HG02943 (cell line): Measurements from ENCODE around the gene AURKA.

Experiments used
- ATAC-seq: cut with Tn5 transposase; IDR thresholded peaks from one replicate; pipeline ENCODE4 v1.9.1; 2021; ENCODE audit warnings: mild to moderate bottlenecking, low read depth, moderate library complexity; ENCODE audit not compliant: unreplicated experiment

AURKA gene

DNA sequence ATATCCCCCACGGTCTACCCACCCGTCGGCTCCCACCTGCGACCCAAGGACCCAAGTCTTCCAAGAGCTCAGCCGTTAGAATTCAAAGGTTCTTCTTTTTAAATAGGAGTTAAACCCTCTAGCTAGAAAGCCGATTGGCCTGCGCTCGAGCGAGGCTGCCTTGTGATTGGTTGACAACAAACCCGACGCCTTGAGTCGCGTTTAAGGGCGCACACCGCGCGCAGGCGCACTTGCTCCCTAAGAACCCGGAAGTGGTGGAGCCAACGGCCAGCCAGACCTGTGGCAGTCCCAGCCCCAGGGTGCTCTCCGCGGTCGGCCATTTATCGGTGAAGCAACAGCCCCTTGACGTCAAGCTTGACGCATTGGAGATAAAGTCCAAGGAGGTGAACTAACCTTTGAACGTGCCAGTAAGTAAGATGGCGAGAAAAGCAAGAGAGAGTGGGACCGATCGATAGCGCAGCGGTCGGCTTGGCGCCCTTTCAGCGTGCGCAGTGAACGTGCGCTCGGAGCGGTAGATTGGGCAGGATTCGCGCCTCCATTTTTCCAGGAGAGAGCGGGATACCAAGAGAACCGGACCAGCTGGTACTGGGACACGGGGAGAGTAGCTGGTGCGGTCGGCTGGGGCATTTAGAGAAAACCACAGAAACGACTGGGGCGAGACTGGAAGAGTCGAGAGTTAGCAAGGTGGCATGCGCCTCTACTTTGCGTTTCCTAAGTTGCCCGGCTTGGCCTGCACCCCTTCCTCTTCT lies at the start of gene AURKA, which contains the start of gene CSTF1:
Gene AURKA, minus strand, starts transcription at position 84 of the 749 bp plus-strand sequence. CDS start 4,018 bp downstream, outside the sequence.
Gene CSTF1, plus strand, starts transcription at position 514 of the 749 bp plus-strand sequence. CDS start 2,908 bp downstream, outside the sequence.
- peak; percentile 93 for ATAC-seq

DNA sequence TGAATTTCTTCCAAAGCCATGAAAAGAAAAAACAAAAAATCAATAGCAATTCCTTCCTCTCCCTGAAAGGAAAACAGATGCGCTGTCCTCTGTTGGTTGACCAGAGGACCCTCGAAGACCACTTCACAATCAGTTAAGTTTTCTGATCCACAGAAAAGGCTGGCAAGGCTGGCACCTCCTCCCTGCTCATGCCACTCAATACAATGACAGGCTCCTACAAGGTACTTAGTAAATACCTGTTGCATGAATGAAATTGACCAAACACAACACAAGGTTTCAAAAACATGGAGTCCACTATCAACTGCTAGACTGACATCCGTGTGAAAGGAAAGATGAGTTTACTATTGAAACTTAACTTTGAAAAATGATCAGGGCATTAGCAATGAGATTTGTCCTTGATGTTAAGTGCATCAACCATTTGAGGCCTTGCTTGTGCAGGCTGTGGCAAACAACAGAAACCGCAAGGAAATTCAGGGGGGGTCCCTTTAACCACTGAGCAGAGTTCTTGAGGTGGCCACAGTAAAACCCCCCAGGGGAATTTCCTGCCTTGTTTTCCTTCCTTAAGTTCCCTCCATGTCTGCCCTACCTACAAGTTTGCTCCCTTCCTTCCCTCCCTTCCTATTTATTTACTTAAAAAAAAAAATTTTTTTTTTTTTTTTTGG lies 48.5 kb upstream of the AURKA start:
- no peak for ATAC-seq

DNA sequence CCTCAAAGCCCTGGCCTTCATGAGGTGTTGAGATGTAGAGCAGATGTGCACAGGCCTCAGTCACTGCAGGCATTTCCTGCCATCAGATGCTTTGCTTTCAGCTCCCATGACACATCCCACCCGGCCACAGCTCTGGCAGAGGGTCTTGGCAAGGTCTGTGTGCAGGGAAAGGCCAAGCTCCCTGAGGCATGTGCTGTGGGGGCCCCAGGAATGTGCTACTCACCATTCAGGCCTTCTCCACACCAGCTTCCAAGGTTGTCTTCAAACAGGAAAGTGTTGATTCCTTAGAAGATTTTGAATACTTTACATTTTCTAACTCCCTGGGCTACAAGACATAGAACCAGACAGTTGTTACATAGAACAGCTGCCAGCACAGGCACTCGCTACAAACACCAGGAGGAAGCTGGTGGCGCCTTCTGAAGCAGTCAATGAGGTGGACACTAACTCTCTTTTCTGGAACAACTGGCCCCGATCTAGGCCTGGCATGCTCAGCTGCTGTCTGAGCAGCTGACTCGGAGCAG lies 47.8 kb upstream of the AURKA start:
- no peak for ATAC-seq

DNA sequence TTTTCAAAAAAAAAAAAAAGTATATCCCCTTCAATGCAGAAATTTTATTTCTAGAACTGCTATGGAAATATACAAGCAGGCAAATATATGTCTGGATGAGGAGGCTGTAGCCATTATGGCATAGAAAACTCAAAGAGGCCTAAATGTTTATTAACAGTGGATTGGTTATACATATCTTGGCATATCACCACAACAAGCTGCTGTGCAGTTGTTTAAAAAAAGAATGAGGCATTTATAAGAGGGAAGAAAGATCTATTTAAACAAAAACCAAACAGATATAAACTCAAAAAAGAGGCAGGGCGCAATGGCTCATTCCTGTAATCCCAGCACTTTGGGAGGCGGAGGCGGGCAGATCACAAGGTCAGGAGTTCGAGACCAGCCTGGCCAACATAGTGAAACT lies 46.3 kb upstream of the AURKA start:
- no peak for ATAC-seq

DNA sequence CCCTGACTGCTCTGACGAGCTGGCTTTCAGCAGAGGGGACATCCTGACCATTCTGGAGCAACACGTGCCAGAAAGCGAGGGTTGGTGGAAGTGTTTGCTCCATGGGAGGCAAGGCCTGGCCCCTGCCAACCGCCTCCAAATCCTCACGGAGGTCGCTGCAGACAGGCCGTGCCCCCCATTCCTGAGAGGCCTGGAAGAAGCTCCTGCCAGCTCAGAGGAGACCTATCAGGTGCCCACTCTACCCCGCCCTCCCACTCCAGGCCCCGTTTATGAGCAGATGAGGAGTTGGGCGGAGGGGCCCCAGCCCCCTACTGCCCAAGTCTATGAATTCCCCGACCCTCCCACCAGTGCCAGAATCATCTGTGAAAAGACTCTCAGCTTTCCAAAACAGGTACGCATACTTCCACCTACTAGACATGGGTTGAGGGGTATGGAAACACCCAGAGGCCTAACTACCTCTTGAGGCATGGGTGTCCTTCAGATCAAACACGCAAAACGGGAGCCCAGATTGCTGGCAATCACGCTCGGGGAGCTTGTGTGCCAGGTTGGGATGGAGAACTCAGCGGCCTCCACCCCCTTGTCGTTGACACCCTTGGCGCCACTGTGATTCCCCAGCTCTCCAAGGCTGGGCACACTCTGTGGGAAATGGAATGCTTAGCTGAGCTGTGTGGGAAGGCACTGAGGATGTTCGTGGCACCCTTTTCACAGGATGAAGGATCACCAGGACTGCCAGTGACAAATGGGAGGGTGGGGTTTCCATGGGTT lies 45.4 kb upstream of the AURKA start:
- no peak for ATAC-seq

DNA sequence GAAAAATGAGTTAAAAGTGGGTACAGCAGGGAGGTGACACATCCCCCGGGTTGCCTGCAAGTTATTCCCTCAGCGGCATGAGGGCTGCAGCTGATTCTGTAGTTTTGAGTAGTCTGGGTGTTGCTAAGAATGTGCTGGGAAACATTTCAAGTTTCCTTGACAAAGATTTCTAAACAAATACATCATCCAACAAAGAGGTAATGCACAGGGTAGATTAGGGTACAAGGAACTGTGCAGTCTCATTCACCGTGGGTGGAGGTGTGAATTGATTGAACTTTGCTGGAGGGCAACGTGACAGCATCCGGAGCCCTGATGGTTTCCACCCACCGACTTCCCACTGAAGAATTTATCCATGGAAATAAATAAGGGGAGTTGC lies 41.9 kb upstream of the AURKA start:
- ATAC-seq: no peak

DNA sequence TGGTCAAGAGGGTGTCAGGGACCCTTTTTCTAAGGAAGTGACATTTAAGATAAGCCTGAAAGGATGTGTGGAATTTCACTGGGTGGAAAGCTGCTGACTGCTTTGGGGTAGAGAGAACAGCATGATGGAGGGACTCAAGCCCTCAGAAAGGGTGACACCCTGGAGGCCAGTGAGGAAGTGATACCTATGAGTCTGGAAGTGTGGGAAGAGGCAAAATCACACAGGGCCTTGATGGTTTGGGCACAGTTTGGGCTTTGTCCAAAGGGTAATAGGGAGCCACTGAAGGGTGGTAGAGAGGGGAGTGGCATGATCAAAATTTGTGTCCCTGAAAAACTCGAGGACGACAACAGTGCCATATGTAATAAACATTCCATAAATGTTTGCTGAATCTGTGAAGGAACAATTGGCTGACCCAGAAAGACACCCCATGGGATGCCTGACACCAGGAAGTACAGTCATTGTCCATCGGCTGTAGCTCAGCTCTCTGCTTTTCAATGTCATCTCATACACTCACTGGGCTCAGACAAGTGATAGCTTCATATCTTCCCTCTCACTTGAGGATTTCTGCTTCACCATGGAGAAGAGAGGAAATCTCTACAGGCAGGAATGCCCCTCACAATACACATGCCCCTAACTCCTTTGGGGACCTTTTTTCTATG lies 41.3 kb upstream of the AURKA start:
- no peak for ATAC-seq

DNA sequence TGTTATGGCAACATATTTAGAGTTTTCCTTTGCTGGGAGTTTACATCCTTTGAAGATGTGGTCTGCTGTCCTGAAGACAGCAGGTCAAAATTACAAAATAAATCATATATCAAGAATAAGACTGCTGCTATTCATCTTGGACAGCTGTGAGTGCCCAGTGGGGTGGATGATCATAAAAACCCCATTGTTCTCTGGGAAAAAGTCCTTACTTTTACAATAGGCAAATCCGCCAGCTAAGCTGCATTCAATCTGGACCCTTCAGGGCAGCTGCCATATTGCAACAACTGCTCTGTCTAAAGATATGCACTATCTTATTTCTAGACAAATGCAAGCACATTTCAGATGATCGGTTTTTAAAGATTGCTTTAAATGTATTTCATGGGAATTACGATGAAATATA lies 39.5 kb upstream of the AURKA start:
- no peak for ATAC-seq

DNA sequence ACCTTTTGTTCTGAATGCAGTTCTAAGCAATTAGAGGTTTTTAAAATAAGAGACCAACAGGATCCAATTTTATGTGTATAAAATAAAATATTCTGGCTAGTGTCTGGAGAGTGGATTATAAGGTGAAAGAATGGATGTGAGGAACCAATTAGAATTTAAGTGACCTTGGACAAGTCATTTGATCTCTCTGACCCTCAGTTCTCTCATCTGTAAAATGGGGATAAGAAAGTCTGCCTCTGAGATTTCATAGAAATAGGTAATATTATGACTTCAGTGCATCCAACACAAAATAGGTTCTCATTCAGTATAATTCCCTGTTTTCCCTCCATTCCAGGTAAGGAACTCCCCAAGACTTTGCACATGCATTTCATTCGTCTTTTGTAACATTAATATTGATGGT lies 38.9 kb upstream of the AURKA start:
- no peak for ATAC-seq

DNA sequence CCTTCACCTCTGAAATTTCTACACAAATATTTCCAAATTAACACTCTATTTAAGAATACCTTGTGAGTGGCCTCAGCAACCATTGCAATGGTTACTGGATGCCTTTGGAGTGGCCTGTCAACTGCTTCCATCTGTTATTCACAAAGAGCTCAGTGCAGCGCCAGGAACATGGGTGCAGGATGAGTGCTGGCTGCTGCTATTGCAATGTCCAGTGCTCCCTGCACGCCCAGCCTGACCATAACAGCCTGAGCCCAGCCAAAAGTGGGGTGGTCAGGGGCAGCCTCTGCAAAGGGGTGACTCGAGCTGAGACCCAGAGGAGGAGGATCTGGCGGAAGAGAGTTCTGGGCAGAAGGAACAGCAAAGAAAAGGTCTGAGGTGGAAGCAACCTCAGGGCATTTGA lies 38.4 kb upstream of the AURKA start:
- no peak for ATAC-seq

DNA sequence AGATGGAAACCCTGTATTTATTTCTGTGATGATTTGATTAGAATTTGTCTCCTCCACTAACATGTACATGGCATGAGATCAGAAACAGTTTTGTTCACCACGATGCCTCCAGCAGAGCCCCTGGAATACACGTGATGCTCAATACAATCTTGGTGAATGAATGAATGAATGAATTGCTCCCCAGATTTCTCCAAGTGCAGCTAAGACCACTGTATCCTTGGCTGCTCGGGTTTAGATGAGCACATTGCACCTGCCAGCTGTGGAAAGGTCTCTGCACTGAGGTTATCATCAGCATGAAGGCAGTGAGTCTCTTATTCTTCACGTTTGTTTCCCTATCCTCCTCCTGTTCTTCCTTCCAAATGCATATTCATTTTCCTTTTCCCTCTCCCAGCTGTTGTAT lies 37.9 kb upstream of the AURKA start:
- no peak for ATAC-seq

DNA sequence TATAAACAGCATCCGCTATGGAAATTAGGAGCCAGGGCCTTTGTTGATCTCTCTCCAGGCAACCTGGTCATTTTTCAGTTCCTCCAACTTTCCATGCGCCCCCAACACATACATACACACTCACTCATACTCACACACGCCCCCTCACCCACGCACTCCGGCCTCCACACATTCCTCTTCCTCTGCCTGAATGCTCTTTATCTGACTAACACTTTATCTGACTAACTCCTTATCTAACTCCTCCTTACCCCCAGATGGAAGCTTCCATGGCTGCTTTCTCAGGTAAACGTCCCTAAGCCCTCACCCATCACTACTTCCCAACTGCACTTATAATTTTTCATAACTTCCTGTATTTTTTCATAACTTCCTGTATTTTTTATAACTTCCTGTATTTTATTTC lies 37.5 kb upstream of the AURKA start:
- ATAC-seq: no peak

DNA sequence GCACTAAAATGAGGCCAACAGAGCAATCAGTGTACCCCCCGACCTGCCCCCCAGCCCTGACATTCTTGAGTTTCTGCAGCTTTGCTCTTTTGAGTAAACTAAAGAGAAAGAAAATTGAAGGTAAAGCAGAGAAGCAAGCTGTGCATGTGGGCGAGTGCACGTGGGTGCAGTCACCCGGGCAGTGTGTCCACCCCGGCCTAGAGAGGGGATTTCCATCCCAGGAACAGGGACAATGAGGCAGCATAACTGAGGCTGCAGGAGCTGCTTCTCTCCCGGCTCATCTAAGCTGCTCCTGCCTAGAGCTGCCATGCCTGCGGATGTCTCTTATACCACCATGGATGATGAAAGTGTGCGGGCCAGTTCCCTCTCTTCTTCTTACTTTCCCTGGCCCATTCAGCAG lies 36.9 kb upstream of the AURKA start:
- ATAC-seq: no peak

DNA sequence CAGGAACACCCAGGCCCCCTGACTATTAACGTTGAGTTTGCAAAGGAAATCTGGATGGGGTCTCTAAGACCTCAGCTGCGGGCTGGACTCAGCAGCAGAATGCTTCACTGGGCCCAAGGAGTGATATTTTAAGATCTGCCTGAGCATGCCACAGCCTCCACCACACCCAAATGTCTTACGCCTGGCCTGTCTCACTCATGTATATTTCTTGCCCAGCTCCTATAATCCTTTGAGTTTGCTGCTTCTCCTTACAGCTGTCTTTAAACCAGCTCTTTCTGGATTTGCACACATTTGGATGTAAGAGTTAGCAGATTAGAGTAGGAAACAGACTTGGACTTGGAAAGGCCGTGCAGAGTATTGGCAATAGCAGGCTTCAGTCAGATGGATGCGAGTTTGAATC lies 36.4 kb upstream of the AURKA start:
- no peak for ATAC-seq

DNA sequence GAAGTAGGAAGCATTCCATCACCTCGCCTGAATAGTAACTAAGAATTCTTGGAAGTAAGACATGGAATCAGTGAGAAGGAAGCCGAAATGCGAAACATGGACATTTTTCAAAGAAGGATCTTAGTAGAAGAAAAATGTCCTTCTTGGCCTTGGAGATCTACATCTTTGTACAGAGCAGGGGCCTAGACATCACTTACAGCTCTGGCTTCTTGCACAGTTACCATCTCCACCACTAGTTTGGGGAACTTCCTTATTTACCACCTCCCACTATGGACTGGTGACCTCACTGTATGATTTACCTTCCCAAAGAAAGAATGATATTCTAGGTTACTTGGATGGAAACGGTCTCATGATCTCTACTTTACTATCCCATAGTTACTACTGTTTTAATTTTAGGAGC lies 35.8 kb upstream of the AURKA start:
- no peak for ATAC-seq

DNA sequence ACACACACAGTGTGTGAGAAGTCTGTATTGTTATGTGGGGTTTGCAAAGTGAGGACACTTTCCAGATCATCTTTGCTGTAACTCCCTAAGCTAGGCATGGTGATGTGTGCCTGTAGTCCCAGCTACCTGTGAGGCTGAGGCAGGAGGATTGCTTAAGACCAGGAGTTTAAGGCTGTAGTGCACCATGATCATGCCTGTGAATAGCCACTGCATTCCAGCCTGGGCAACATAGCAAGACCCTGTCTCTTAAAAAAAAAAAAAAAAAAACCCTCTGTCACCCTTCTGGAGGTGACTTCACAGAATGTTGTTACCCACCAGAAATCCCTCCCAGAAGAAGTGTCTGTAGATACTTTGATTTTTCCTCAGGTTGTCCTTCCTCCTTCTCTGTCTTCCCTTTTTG lies 34.9 kb upstream of the AURKA start:
- no peak for ATAC-seq

DNA sequence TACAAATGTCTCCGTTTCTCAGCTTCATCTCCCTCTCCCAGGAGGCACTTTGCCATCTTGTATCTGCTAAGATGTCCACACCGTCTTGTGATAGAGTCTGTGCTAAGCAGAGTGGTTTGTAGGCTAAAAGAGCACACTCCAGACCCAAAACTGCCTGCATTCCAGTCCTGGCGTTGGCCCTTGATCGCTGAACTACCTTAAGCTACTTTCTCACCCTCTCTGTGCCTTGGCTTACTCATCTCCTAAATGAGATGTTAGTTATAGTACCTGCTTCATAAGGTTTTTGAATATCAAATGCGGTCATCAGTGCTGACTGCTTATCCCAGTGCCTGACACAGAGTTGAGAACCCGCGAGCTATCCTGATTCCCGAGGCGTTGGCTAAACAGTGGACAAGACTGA lies 34.0 kb upstream of the AURKA start:
- ATAC-seq: no peak

DNA sequence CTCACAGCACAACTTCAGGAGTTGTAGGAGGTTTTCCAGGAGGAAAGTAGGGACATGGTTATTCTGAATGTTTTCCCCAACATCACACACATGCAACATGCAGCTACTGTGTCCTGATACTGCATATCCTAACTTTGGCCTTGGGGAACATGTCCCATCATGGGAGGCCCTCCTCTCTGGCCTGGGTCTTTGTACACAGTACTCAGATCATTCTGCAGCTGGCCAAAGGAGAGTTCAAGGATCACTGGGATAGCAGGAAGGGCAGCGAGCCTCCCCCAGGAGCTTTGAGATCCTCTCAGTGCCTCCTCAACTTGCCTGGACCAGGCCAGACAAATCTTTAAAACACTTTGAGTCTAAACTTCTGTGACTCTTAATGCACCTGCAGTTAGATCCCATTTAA lies 32.9 kb upstream of the AURKA start:
- no peak for ATAC-seq

DNA sequence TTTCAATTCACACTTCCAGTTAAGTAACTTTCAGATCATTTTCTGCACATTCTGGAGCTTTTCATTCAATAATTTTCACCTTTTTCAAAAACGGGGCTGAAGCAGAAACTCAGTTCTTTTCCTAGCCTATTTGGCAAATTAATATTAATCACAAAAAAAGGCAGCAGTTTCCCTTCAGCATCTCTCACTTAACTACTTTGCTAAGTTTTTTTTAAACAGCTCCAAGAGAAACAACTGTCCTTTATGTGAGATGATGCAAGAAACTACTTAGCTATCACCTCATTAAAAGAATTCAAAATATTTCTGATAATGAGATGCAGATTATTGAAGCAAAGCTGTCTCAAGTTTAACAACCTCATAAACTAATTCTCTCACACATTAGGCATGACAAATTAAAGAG lies 31.9 kb upstream of the AURKA start:
- no peak for ATAC-seq

DNA sequence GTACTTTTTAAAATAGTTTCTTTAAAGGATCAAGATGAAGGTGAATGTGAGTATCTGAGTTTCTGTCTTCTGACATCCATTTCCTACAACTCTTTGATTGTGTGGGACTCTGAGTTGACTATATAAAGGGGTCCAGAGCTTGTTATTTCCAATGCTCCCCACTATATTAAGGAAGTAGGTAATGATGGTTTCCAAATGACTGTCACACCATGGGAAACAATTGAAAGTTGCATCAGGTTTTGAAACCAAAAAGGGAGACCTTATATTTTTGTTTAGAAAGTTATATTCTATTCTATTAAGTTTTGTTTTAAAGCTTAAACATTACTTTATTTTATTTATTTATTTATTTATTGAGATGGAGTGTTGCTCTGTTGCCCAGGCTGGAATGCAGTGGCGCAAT lies 31.2 kb upstream of the AURKA start:
- no peak for ATAC-seq

DNA sequence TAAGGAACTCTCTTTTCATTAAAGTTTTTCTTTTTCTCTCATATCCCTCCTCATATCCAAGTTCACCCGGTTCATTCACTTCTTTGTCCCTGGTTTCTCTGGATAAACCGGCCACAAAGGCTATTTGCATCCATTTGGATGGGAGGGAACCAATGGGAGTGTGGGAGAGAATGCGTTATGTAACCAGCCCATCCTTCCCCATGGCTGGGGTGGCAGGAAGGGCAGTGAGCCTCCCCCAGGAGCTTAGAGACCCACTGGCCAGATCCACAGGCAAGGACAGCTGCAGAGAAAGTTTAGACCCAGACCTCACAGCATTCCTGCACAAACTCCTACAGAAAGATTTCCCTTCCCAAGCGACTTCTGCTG lies 30.8 kb upstream of the AURKA start:
- no peak for ATAC-seq
